ENCODE data around the gene RPRD1A.

Gene RPRD1A

GRCh38 chr18:35964319-35964718 is 103.0 kb downstream of the RPRD1A start:
- DNase-seq: no peak

- DNase-seq: no peak
These were observed 105.0 kb downstream of the RPRD1A start for GRCh38 chr18:35962320-35962719.

GRCh38 chr18:35956226-35956625 is 111.1 kb downstream of the RPRD1A start:
- no peak for DNase-seq

GRCh38 chr18:35953688-35954087 is 113.7 kb downstream of the RPRD1A start:
- no peak for DNase-seq

- no peak for DNase-seq
These were observed 116.8 kb downstream of the RPRD1A start for GRCh38 chr18:35950628-35950982.

- peak; percentile 39 for DNase-seq
These were observed 117.3 kb downstream of the RPRD1A start for GRCh38 chr18:35949903-35950627.

GRCh38 chr18:35949090-35949489 is 118.3 kb downstream of the RPRD1A start:
- DNase-seq: no peak

GRCh38 chr18:35948080-35948479 is 119.3 kb downstream of the RPRD1A start:
- DNase-seq: no peak

- DNase-seq: no peak
These were observed 124.7 kb downstream of the RPRD1A start for GRCh38 chr18:35942661-35943060.

GRCh38 chr18:35942133-35942532 is 125.2 kb downstream of the RPRD1A start:
- DNase-seq: no peak

GRCh38 chr18:35941299-35941698 is 126.1 kb downstream of the RPRD1A start:
- no peak for DNase-seq

All from stimulated activated CD4-positive, alpha-beta T cell treated with anti-CD3 and anti-CD28 coated beads, Interleukin-12 subunit alpha, Interleukin-12 subunit beta, amount 100 ng/mL, for 4 hours (primary cell).